GM12891 (cell line): ENCODE results near the gene C5orf58.

ENCODE experiments used
- PAX5 ChIP-seq: IDR thresholded peaks from 2 replicates; pipeline ENCODE4 v1.6.1; 2011; ENCODE audit warnings: low read length, moderate library complexity, mild to moderate bottlenecking; ENCODE audit not compliant: insufficient read depth, severe bottlenecking
- POLR2A ChIP-seq: IDR thresholded peaks from 2 replicates; pipeline ENCODE4 v1.6.1; 2011; ENCODE audit warnings: low read depth, low read length, control low read depth
- POLR2AphosphoS5 ChIP-seq: IDR thresholded peaks from 2 replicates; pipeline ENCODE4 v1.6.1; 2011; ENCODE audit warnings: low read depth, low read length, control low read depth
- SPI1 ChIP-seq: IDR thresholded peaks from 2 replicates; pipeline ENCODE4 v1.6.1; 2011; ENCODE audit warnings: low read depth, low read length, control low read depth
- TAF1 ChIP-seq: IDR thresholded peaks from 2 replicates; pipeline ENCODE4 v1.6.1; 2011; ENCODE audit warnings: low read depth, low read length, control low read depth

GRCh38 chr5:170273968-170274710, 41.4 kb downstream of the C5orf58 start:
- no peak for TF ChIP-seq POLR2AphosphoS5
- TF ChIP-seq TAF1 = no peak
- no peak for TF ChIP-seq POLR2A
- no peak for TF ChIP-seq SPI1
- TF ChIP-seq PAX5 = no peak
